Midbrain (tissue), 1 donor: ENCODE measurements around the gene GPR31.
"Not testable (repeated sequence)": the region's sequence is repeated elsewhere in the genome, so short reads cannot be mapped to it uniquely, and the experiment has no call there.

ENCODE experiments used
- DNase-seq: peaks from one replicate; lab custom pipeline; 2025; lab: John Stamatoyannopoulos, UW

The GPR31 gene

DNA sequence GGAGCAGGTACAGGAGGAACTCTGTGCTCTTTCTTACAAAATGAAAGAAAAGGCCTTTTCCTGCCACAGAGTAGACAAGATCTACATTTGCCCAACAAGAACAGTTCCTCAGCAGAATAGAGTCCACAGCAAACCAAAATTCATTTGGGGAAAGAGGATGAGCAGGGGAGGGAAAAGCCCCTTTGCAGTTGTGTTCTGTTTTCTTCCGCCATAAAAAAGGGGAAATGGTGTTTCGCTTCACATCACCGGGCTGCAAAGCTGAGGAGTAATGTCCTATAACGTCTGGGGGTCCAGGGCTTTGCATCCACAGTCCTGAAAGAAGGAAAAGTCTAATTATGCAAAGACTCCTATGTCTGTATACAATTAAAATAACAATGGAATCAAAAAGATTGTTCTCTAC is at the start of gene GPR31:
TSS of gene GPR31 (minus strand) at position 118 of the 400 bp plus-strand sequence. CDS start 149 bp downstream, outside the sequence.
- DNase-seq, result no peak

DNA sequence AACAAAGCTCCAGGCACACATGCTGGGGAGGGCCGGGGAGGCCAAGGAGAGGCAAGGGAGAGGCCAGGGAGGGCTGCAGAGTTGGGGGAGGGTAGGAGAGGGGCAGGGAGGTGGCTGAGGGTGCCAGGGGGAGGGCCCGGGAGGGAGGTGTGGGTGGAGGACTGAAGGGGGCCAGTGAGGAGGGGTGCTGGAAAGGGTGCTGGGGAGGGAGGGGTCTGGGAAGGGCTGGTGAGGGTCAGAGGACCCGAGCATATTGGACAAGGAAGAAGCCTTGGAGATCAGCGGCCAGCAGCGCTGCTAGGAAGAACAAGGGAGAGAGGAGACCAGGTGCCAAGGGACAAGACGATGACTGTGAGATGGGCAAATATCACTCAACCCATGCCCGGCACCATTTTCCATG is 49.7 kb upstream of the GPR31 start:
- DNase-seq, result no peak

- DNase-seq, result not testable (repeated sequence)
These were observed 47.5 kb upstream of the GPR31 start for GRCh38 chr6:167205316-167205715.

DNA sequence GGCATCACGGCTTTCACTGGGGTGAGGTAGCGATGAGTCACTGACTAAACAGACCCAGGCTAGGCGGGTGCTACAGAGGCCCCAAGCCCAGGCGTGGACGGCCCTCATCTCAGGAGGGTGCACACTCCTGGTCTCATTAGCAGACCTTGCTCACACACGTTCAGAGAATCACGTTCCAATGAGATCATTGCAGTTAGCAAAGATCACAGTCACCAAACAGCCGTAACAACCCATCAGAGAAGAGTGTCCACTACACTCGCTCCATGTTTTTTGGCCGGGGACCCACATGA is 46.2 kb upstream of the GPR31 start:
- DNase-seq, result not testable (repeated sequence)

DNA sequence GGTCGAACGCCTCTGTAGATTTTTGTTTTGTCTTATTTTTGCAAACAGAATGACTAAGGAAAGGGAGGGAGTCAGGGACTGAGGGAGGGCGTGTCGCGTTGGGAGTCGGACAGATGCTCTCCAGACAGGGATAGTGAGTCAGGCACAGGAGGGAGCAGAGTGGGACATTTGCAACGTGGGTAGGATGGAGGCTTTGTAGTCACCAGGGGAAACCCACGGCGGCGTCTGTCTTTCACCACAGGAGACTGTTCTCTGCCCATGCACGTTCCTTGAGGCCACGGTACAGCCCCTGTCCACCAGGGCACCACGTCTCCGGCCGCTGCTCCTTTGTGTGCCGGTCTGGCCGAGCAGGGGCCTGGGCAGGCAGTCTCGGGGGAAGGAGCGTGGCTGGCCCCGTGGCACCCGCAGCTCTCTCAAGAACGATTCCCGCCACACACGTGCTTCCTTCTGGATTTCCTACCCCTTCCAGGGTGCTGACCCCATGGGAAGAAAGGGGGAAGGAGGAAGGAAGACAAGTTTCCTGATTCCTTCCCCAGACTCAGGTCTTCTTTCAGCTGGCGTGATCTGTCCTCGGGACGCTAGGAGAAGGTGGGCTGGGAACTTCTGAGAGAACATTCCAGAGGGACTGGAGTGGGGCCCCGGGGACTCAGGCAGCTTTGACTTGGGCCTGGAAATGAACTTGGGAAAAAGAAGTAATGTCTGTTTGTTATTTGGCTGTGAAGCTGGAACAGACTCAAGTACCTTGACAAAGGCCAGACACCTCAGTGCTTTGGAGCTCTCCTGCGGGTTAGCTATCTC is 45.7 kb upstream of the GPR31 start:
- not testable (repeated sequence) for DNase-seq

GRCh38 chr6:167202613-167203012 is 44.8 kb upstream of the GPR31 start:
- not testable (repeated sequence) for DNase-seq

- DNase-seq, result no peak
These were observed 43.0 kb upstream of the GPR31 start for GRCh38 chr6:167200806-167201205.

DNA sequence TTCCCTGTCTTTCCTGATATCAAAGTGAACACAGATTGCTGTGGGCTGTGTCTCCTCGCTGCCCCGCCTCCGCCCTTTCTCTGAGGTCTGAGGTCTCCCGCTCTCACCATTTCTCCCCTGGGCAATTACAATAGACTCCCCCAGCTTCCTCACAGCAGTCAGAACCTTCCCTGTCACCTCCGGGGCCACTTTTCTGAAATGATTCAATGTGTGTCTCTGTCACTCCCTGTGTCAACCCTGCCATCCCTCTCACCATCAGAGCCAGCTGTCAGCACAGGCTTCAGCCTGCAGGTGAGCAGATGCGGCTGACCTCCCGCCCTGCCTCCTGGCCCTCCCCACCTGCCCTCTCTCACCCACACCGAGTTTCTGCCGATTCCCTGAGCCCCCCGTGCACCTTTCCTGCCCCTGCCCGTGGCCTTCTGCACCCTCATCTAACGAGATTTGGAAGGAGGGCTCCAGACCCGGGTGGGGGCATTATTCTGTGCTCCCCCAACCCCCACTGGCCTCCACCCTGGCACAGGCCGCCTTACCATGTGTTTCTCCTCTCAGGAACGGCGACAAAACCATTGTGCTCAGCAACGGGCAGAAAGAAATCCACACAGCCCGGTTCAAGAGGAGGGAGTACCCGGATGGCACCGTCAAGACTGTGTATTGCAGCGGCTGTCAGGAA is 38.3 kb upstream of the GPR31 start:
- DNase-seq, result not testable (repeated sequence)

- not testable (repeated sequence) for DNase-seq
These were observed 35.8 kb upstream of the GPR31 start for GRCh38 chr6:167193515-167194125.

GRCh38 chr6:167191043-167191583 is 33.3 kb upstream of the GPR31 start:
- DNase-seq, result not testable (repeated sequence)

DNA sequence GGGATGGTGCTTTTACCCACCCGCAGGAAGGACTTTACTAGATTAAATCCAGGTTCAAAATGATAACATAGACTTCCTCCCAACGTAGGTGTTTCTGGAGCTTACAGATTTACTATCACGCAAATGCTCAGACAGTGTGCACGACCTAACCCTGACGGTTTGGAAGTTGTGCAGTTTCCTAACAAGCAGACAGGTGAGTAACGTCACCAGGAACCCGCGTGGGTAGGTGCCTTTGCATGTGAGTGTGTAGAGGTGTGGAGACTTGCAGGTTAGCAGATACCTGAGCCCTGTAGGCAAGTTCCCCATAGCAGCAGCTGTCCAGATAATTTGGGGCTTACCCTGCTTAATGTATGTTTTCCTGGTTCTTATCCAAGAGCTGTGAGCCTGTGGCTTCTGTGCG is 29.5 kb upstream of the GPR31 start:
- not testable (repeated sequence) for DNase-seq

GRCh38 chr6:167185101-167185500 is 27.3 kb upstream of the GPR31 start:
- DNase-seq, result not testable (repeated sequence)

- not testable (repeated sequence) for DNase-seq
These were observed 25.1 kb upstream of the GPR31 start for GRCh38 chr6:167182913-167183314.

GRCh38 chr6:167181351-167181750 is 23.6 kb upstream of the GPR31 start:
- DNase-seq, result not testable (repeated sequence)

- not testable (repeated sequence) for DNase-seq
These were observed 22.3 kb upstream of the GPR31 start for GRCh38 chr6:167180086-167180485.

DNA sequence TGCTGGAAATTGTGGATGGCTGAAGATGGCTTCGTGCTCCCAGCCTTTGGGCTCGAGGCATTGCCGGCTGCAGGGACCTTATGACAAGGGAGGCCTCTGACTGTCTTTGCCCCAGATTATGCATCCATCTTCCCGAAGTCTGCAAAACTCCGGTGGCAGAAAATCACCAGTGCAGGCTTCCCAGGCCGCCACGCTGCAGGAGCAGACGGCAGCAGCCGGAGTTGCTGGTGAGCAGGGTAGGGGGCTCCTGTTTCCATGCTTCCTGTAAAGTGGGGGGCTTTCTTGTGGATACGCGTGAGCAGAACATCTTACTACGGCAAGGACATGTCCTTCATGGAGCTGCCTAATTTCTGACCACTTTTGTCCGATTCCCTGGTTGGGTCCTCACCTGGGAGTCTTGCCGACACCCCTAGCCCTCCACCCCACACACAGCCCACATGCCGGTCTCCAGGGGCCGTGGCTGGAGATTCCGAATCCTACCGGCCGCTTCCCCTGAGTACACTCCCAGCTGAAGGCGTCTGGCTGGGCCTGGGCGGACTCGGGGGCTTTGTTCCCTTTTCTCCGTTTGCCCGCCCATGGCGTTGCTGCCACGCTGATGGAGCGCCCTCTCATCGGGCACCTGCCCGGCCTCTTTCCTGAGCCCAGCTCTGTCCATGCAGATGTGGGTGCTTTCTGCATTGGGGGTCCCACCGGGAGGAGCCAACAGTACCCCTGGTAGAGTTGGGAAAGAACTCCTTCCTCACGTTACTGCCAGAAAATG is 21.3 kb upstream of the GPR31 start:
- DNase-seq, result not testable (repeated sequence)

- DNase-seq, result not testable (repeated sequence)
These were observed 19.5 kb upstream of the GPR31 start for GRCh38 chr6:167177271-167177670.

- not testable (repeated sequence) for DNase-seq
These were observed 14.2 kb upstream of the GPR31 start for GRCh38 chr6:167172011-167172410.

DNA sequence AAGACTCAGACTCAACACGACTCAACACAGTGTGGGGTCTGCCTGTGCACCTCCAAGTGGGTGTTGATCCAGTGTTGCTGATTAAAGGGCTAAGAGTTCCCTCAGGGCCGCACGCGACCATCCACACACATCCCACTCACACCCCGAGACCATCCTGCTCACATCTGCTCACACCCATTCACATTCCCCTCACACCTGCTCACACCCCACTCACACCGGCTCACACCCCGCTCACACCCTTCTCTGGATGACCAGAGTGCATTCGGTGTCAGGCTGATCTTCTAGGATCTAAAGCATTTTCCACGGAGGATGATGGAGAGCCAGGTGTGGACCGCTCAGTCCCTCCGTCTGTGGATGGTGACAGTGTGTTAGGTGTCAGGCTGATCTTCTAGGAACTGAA is 13.5 kb upstream of the GPR31 start:
- DNase-seq, result not testable (repeated sequence)

DNA sequence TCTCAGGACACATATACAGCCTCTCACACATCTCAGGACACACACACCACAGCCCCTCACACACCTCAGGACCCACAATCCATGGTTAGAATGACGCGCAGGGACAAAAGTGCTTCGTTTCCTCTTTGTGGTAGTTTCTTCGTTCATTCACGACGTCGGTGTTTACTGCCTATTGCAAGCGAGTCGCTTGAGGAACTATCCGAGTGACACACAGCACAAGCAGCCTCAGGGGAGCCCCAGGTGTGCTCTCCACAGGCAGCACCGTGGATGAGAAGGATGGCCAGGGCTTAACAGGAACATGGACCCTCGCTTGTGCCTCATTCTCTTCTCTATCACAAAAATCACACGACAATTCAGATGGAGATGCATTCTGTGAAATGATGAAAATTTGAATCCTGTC is 12.1 kb upstream of the GPR31 start:
- DNase-seq, result not testable (repeated sequence)

- DNase-seq, result not testable (repeated sequence)
These were observed 10.5 kb upstream of the GPR31 start for GRCh38 chr6:167168296-167168695.

DNA sequence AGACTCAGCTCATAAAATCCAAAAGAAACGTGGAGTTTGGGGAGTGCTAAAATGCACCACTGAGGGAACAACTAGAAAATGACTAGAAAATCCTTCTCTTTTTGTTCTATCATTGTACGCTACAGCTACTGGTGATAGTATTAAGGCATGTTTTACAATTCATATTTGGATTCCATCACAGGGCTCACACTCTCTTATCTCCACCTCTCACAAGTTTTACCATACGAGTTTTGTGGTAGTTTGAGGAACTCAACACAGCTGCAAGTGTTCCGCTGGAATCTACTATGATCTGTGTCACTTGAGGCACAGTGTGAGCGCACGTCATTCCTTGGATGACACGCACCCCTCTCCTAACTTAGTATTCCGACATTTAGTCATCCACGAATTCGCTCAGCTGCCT is 9.9 kb upstream of the GPR31 start:
- not testable (repeated sequence) for DNase-seq
